GM23338 (cell line): Measurements from ENCODE around the gene TOM1L2. TPM values are rescaled to one million over a fixed set of nuclear protein-coding genes. Genes with fewer than 3 reads are reported as not detected.

Experiments
- ATAC-seq: fragments of 200-7000 bp; cut with Tn5 transposase; 3 replicates; pipeline ENCODE4 v1.9.1; 2020
- DNase-seq: peaks from one replicate; pipeline ENCODE4 v3.0.0-alpha.2; 2015; ENCODE audit warnings: low spot score
- H2AFZ ChIP-seq: fragments of 200-600 bp; sonication (generic); 2 replicates; pipeline ENCODE4 v1.8.0; 2016; ENCODE audit warnings: antibody characterized with exemption, mild to moderate bottlenecking, moderate library complexity
- H3F3A ChIP-seq: fragments of 200-600 bp; sonication (generic); replicated peaks from 2 replicates; pipeline ENCODE4 v1.8.0; 2017; ENCODE audit warnings: antibody characterized with exemption, mixed run types, low read depth
- H3K27ac ChIP-seq: fragments of 200-600 bp; sonication (generic); 2 replicates; pipeline ENCODE4 v1.6.1; 2016; ENCODE audit warnings: low read depth
- H3K27me3 ChIP-seq: fragments of 200-600 bp; sonication (generic); 2 replicates; pipeline ENCODE4 v1.8.0; 2016; ENCODE audit warnings: mild to moderate bottlenecking, mixed run types, moderate library complexity; ENCODE audit not compliant: insufficient read depth
- H3K36me3 ChIP-seq: fragments of 200-600 bp; sonication (generic); 2 replicates; pipeline ENCODE4 v1.8.0; 2016; ENCODE audit warnings: mild to moderate bottlenecking; ENCODE audit not compliant: insufficient read depth
- H3K4me1 ChIP-seq: fragments of 200-600 bp; sonication (generic); 2 replicates; pipeline ENCODE4 v1.8.0; 2016; ENCODE audit warnings: mild to moderate bottlenecking, moderate library complexity; ENCODE audit not compliant: insufficient read depth
- H3K4me2 ChIP-seq: fragments of 200-600 bp; sonication (generic); 2 replicates; pipeline ENCODE4 v1.7.1; 2017; ENCODE audit warnings: mixed run types
- H3K4me3 ChIP-seq: fragments of 200-600 bp; sonication (generic); 2 replicates; pipeline ENCODE4 v1.6.1; 2016; ENCODE audit warnings: mixed run types
- H3K79me2 ChIP-seq: fragments of 200-600 bp; sonication (generic); replicated peaks from 2 replicates; pipeline ENCODE4 v1.8.0; 2017; ENCODE audit warnings: mild to moderate bottlenecking; ENCODE audit not compliant: insufficient read depth
- H3K9me2 ChIP-seq: fragments of 200-600 bp; sonication (generic); 2 replicates; pipeline ENCODE4 v1.8.0; 2017; ENCODE audit not compliant: insufficient read depth
- H4K20me1 ChIP-seq: fragments of 200-600 bp; sonication (generic); replicated peaks from 2 replicates; pipeline ENCODE4 v1.8.0; 2017; ENCODE audit warnings: mild to moderate bottlenecking; ENCODE audit not compliant: insufficient read depth
- H3K27ac Mint-ChIP-seq: 2 replicates; pipeline ENCODE4 v1.8.0; 2020; ENCODE audit warnings: inconsistent platforms, mild to moderate bottlenecking, moderate library complexity, mixed read lengths
- H3K27me3 Mint-ChIP-seq: 3 replicates; pipeline ENCODE4 v1.8.0; 2022; ENCODE audit warnings: low read depth, mild to moderate bottlenecking, moderate library complexity, mixed read lengths, inconsistent platforms; ENCODE audit not compliant: insufficient read depth, poor library complexity
- H3K36me3 Mint-ChIP-seq: 3 replicates; pipeline ENCODE4 v1.8.0; 2021; ENCODE audit warnings: low read depth, mild to moderate bottlenecking, inconsistent platforms, moderate library complexity, mixed read lengths
- H3K4me1 Mint-ChIP-seq: 3 replicates; pipeline ENCODE4 v1.8.0; 2020; ENCODE audit warnings: mild to moderate bottlenecking, inconsistent platforms, mixed read lengths
- H3K4me3 Mint-ChIP-seq: 3 replicates; pipeline ENCODE4 v1.8.0; 2021; ENCODE audit warnings: moderate library complexity, mild to moderate bottlenecking, inconsistent platforms, mixed read lengths
- H3K9me3 Mint-ChIP-seq: 3 replicates; pipeline ENCODE4 v1.8.0; 2020; ENCODE audit warnings: moderate library complexity, mild to moderate bottlenecking, inconsistent platforms, mixed read lengths
- CREB1 ChIP-seq: fragments of 250-450 bp; sonication (Bioruptor Pico); IDR thresholded peaks from 2 replicates; pipeline ENCODE4 v1.5.0; 2020; ENCODE audit warnings: low read depth, mild to moderate bottlenecking, moderate library complexity
- EZH2 ChIP-seq: fragments of 200-600 bp; sonication (generic); IDR thresholded peaks from one replicate; pipeline ENCODE4 v1.8.0; 2017; ENCODE audit warnings: antibody characterized with exemption, mild to moderate bottlenecking, low read depth; ENCODE audit not compliant: unreplicated experiment
- NANOG ChIP-seq: IDR thresholded peaks from 2 replicates; pipeline ENCODE4 v1.6.1; 2016; ENCODE audit warnings: antibody characterized with exemption, borderline replicate concordance
- ZNF114 ChIP-seq: fragments of 250-450 bp; sonication (Bioruptor Pico); IDR thresholded peaks from 2 replicates; pipeline ENCODE4 v1.5.0; 2020; ENCODE audit warnings: mild to moderate bottlenecking, moderate library complexity
- ZNF331 ChIP-seq: fragments of 250-450 bp; sonication (Bioruptor Pico); IDR thresholded peaks from 2 replicates; pipeline ENCODE4 v1.5.0; 2020; ENCODE audit warnings: low read depth, mild to moderate bottlenecking, moderate library complexity
- polyA plus RNA-seq: library from polyadenylated mRNA; unstranded; fragments of >200 nt; fragmentation: Nextera tagmentation; extraction: Ambion mirVana; gene quantifications from 2 replicates; pipeline ENCODE4 v1.2.1, GENCODE V29; 2016
- total RNA-seq: library from RNA; depleted of rRNA; stranded (reverse); fragments of >200 nt; shearing (Covaris generic); gene quantifications from 2 replicates; pipeline ENCODE4 v1.2.3, GENCODE V29; 2014
- TF ChIP-seq, protein P1 (sequence below), 2 experiments: fragments of 200-600 bp in 1 of 2; sonication (generic) in 1 of 2; conservative IDR thresholded peaks; 2 replicates each; pipeline versions ENCODE4 v1.5.1 to v1.6.1; 2016 to 2017; ENCODE audit warnings: antibody characterized with exemption in 2 of 2, low read depth in 2 of 2, mild to moderate bottlenecking in 2 of 2, moderate library complexity in 1 of 2
- TF ChIP-seq, protein P2 (sequence below): IDR thresholded peaks from 2 replicates; pipeline ENCODE4 v1.6.1; 2016; ENCODE audit warnings: antibody characterized with exemption
- TF ChIP-seq, protein P3 (sequence below): fragments of 250-450 bp; sonication (Bioruptor Pico); IDR thresholded peaks from 2 replicates; pipeline ENCODE4 v1.5.0; 2020; ENCODE audit warnings: mild to moderate bottlenecking, moderate library complexity
- TF ChIP-seq, protein P4 (sequence below): IDR thresholded peaks from one replicate; pipeline ENCODE4 v1.6.1; 2018; ENCODE audit warnings: antibody characterized with exemption; ENCODE audit not compliant: unreplicated experiment

TOM1L2 gene
- total and polyA plus RNA-seq, 2 experiments from 2014 or later = 3.3 TPM

DNA sequence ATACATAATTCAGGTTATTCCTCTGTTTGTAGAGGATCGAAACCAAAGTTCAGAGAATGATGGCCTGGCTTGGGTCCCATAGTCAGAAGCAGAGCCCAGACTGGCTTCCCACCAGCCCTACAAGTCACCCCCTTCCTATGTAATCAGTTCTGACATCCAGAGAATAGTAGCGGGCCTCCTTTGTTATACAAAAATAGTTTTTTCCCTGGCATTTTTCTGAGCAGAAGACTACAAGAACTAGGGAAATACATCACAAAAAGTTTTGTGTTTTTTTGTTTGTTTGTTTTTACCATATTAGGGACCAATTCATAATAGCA is 47.6 kb upstream of the TOM1L2 start:
- Histone ChIP-seq H3K27ac (no peak overlapping the region), H3K4me3 (no peak overlapping the region), H2AFZ (no peak overlapping the region), H3K4me1 (0 out of 2 replicates have a peak, but pooled peaks cover 5% of the 10 kb centered on the region), H3K27me3 (no peaks in the 10 kb centered on the region), H3K9me2 (no peaks in the 10 kb centered on the region), H4K20me1 (no peaks in the 10 kb centered on the region), H3K36me3 (no peaks in the 10 kb centered on the region), H3F3A (no peaks in the 10 kb centered on the region), H3K79me2 (no peaks in the 10 kb centered on the region), H3K4me2 (no peak overlapping the region)
- Mint-ChIP-seq H3K27ac (no peak overlapping the region), H3K4me3 (no peak overlapping the region), H3K36me3 (no peaks in the 10 kb centered on the region; the same call in 2 of the 3 replicates), H3K27me3 (peaks cover 3% of the 10 kb centered on the region), H3K9me3 (no peaks in the 10 kb centered on the region), H3K4me1 (peaks cover 3% of the 10 kb centered on the region; the same call in 2 of the 3 replicates)
- TF ChIP-seq, protein P1, sequence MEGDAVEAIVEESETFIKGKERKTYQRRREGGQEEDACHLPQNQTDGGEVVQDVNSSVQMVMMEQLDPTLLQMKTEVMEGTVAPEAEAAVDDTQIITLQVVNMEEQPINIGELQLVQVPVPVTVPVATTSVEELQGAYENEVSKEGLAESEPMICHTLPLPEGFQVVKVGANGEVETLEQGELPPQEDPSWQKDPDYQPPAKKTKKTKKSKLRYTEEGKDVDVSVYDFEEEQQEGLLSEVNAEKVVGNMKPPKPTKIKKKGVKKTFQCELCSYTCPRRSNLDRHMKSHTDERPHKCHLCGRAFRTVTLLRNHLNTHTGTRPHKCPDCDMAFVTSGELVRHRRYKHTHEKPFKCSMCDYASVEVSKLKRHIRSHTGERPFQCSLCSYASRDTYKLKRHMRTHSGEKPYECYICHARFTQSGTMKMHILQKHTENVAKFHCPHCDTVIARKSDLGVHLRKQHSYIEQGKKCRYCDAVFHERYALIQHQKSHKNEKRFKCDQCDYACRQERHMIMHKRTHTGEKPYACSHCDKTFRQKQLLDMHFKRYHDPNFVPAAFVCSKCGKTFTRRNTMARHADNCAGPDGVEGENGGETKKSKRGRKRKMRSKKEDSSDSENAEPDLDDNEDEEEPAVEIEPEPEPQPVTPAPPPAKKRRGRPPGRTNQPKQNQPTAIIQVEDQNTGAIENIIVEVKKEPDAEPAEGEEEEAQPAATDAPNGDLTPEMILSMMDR (conservative IDR thresholded peaks at IDR 0.05; ENCODE audit: low read depth in 2 of 2) = no peak
- TF ChIP-seq ZNF114 (CRISPR knock-in tag) (no peak), EZH2 (no peak), NANOG (no peak), ZNF331 (CRISPR knock-in tag) (no peak)
- TF ChIP-seq, protein P2, sequence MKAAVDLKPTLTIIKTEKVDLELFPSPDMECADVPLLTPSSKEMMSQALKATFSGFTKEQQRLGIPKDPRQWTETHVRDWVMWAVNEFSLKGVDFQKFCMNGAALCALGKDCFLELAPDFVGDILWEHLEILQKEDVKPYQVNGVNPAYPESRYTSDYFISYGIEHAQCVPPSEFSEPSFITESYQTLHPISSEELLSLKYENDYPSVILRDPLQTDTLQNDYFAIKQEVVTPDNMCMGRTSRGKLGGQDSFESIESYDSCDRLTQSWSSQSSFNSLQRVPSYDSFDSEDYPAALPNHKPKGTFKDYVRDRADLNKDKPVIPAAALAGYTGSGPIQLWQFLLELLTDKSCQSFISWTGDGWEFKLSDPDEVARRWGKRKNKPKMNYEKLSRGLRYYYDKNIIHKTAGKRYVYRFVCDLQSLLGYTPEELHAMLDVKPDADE = no peak
- DNase-seq (no peak), ATAC-seq (no peak)

DNA sequence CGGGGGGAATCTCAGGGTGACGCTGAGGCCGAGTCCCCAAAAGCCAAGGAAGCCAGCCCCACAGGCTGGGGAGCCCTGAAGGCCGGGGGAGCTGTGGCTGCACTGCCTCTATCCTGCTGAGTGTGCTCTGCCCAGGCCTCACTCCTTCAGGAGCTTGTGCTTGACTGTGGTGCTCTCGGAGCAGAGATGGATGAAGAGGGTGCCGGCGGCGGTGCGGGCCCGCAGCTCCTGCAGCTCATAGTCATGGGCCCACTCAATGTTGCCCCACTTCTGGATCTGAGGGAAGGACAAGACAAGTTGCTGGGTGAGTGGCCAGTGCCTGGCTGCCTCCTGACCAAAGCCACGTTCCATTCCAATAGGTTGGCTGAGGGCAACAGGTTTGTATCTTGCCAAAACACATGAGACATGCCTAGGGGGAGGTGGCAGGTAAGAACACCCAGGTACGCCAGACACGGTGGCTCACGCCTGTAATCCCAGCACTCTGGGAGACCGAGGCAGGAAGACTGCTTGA is 46.3 kb upstream of the TOM1L2 start:
- no peaks in the 10 kb centered on the region for H3K36me3 ChIP-seq
- H3K27ac ChIP-seq = no peak overlapping the region
- ATAC-seq = no peak; the same call in 2 of the 3 replicates
- TF ChIP-seq, protein P3, sequence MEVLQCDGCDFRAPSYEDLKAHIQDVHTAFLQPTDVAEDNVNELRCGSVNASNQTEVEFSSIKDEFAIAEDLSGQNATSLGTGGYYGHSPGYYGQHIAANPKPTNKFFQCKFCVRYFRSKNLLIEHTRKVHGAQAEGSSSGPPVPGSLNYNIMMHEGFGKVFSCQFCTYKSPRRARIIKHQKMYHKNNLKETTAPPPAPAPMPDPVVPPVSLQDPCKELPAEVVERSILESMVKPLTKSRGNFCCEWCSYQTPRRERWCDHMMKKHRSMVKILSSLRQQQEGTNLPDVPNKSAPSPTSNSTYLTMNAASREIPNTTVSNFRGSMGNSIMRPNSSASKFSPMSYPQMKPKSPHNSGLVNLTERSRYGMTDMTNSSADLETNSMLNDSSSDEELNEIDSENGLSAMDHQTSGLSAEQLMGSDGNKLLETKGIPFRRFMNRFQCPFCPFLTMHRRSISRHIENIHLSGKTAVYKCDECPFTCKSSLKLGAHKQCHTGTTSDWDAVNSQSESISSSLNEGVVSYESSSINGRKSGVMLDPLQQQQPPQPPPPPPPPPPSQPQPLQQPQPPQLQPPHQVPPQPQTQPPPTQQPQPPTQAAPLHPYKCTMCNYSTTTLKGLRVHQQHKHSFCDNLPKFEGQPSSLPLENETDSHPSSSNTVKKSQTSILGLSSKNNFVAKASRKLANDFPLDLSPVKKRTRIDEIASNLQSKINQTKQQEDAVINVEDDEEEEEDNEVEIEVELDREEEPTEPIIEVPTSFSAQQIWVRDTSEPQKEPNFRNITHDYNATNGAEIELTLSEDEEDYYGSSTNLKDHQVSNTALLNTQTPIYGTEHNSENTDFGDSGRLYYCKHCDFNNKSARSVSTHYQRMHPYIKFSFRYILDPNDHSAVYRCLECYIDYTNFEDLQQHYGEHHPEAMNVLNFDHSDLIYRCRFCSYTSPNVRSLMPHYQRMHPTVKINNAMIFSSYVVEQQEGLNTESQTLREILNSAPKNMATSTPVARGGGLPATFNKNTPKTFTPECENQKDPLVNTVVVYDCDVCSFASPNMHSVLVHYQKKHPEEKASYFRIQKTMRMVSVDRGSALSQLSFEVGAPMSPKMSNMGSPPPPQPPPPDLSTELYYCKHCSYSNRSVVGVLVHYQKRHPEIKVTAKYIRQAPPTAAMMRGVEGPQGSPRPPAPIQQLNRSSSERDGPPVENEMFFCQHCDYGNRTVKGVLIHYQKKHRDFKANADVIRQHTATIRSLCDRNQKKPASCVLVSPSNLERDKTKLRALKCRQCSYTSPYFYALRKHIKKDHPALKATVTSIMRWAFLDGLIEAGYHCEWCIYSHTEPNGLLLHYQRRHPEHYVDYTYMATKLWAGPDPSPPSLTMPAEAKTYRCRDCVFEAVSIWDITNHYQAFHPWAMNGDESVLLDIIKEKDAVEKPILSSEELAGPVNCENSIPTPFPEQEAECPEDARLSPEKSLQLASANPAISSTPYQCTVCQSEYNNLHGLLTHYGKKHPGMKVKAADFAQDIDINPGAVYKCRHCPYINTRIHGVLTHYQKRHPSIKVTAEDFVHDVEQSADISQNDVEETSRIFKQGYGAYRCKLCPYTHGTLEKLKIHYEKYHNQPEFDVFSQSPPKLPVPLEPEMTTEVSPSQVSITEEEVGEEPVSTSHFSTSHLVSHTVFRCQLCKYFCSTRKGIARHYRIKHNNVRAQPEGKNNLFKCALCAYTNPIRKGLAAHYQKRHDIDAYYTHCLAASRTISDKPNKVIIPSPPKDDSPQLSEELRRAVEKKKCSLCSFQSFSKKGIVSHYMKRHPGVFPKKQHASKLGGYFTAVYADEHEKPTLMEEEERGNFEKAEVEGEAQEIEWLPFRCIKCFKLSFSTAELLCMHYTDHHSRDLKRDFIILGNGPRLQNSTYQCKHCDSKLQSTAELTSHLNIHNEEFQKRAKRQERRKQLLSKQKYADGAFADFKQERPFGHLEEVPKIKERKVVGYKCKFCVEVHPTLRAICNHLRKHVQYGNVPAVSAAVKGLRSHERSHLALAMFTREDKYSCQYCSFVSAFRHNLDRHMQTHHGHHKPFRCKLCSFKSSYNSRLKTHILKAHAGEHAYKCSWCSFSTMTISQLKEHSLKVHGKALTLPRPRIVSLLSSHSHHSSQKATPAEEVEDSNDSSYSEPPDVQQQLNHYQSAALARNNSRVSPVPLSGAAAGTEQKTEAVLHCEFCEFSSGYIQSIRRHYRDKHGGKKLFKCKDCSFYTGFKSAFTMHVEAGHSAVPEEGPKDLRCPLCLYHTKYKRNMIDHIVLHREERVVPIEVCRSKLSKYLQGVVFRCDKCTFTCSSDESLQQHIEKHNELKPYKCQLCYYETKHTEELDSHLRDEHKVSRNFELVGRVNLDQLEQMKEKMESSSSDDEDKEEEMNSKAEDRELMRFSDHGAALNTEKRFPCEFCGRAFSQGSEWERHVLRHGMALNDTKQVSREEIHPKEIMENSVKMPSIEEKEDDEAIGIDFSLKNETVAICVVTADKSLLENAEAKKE (CRISPR knock-in tag) = no peak
- TF ChIP-seq, protein P4, sequence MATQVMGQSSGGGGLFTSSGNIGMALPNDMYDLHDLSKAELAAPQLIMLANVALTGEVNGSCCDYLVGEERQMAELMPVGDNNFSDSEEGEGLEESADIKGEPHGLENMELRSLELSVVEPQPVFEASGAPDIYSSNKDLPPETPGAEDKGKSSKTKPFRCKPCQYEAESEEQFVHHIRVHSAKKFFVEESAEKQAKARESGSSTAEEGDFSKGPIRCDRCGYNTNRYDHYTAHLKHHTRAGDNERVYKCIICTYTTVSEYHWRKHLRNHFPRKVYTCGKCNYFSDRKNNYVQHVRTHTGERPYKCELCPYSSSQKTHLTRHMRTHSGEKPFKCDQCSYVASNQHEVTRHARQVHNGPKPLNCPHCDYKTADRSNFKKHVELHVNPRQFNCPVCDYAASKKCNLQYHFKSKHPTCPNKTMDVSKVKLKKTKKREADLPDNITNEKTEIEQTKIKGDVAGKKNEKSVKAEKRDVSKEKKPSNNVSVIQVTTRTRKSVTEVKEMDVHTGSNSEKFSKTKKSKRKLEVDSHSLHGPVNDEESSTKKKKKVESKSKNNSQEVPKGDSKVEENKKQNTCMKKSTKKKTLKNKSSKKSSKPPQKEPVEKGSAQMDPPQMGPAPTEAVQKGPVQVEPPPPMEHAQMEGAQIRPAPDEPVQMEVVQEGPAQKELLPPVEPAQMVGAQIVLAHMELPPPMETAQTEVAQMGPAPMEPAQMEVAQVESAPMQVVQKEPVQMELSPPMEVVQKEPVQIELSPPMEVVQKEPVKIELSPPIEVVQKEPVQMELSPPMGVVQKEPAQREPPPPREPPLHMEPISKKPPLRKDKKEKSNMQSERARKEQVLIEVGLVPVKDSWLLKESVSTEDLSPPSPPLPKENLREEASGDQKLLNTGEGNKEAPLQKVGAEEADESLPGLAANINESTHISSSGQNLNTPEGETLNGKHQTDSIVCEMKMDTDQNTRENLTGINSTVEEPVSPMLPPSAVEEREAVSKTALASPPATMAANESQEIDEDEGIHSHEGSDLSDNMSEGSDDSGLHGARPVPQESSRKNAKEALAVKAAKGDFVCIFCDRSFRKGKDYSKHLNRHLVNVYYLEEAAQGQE = no peak
- TF ChIP-seq CREB1 (CRISPR knock-in tag) (no peak), NANOG (no peak)

More for the DNA sequence above, 46.3 kb upstream of the TOM1L2 start:
- Histone ChIP-seq H3K4me3 (no peak overlapping the region), H3K4me2 (no peak overlapping the region), H2AFZ (no peak overlapping the region), H3K4me1 (0 out of 2 replicates have a peak, but pooled peaks cover 5% of the 10 kb centered on the region), H3K9me2 (no peaks in the 10 kb centered on the region), H4K20me1 (no peaks in the 10 kb centered on the region), H3K79me2 (no peaks in the 10 kb centered on the region), H3F3A (no peaks in the 10 kb centered on the region), H3K27me3 (no peaks in the 10 kb centered on the region)
- peaks cover 3% of the 10 kb centered on the region; the same call in 2 of the 3 replicates for H3K4me1 Mint-ChIP-seq
- H3K36me3 Mint-ChIP-seq = no peaks in the 10 kb centered on the region; the same call in 2 of the 3 replicates
- DNase-seq = no peak
- no peak overlapping the region for H3K27ac Mint-ChIP-seq
- peaks cover 3% of the 10 kb centered on the region for H3K27me3 Mint-ChIP-seq
- H3K9me3 Mint-ChIP-seq = no peaks in the 10 kb centered on the region
- H3K4me3 Mint-ChIP-seq = no peak overlapping the region
